ENCODE measurements around the gene TTC33.

The TTC33 gene

GRCh38 chr5:40503439-40503838 is 252.3 kb downstream of the TTC33 start:
- peak; percentile 16 for DNase-seq

- DNase-seq, result no peak
These were observed 253.0 kb downstream of the TTC33 start for GRCh38 chr5:40502736-40503135.

GRCh38 chr5:40501711-40502444 is 253.9 kb downstream of the TTC33 start:
- no peak for DNase-seq

- DNase-seq, result no peak
These were observed 256.1 kb downstream of the TTC33 start for GRCh38 chr5:40499518-40500273.

GRCh38 chr5:40499007-40499406 is 256.8 kb downstream of the TTC33 start:
- no peak for DNase-seq

- DNase-seq, result no peak
These were observed 258.2 kb downstream of the TTC33 start for GRCh38 chr5:40497573-40497972.

- no peak for DNase-seq
These were observed 260.5 kb downstream of the TTC33 start for GRCh38 chr5:40495237-40495635.

GRCh38 chr5:40494631-40495236 is 261.0 kb downstream of the TTC33 start:
- no peak for DNase-seq

- DNase-seq, result no peak
These were observed 263.7 kb downstream of the TTC33 start for GRCh38 chr5:40492056-40492455.

GRCh38 chr5:40491644-40492043 is 264.1 kb downstream of the TTC33 start:
- no peak for DNase-seq

- DNase-seq, result no peak
These were observed 265.2 kb downstream of the TTC33 start for GRCh38 chr5:40490464-40491111.

- no peak for DNase-seq
These were observed 266.3 kb downstream of the TTC33 start for GRCh38 chr5:40489421-40489820.

GRCh38 chr5:40486437-40487275 is 269.1 kb downstream of the TTC33 start:
- peak; percentile 34 for DNase-seq

GRCh38 chr5:40485021-40485998 is 270.5 kb downstream of the TTC33 start:
- DNase-seq, result no peak

- no peak for DNase-seq
These were observed 271.3 kb downstream of the TTC33 start for GRCh38 chr5:40484495-40484894.

GRCh38 chr5:40483316-40483715 is 272.4 kb downstream of the TTC33 start:
- no peak for DNase-seq

- DNase-seq, result no peak
These were observed 274.5 kb downstream of the TTC33 start for GRCh38 chr5:40481241-40481640.

GRCh38 chr5:40480392-40480791 is 275.4 kb downstream of the TTC33 start:
- DNase-seq, result peak; percentile 8

- no peak for DNase-seq
These were observed 275.8 kb downstream of the TTC33 start for GRCh38 chr5:40479939-40480338.

GRCh38 chr5:40478766-40479165 is 277.0 kb downstream of the TTC33 start:
- no peak for DNase-seq

GRCh38 chr5:40477856-40478546 is 277.8 kb downstream of the TTC33 start:
- DNase-seq, result no peak

Data from CD4-positive, alpha-beta T cell treated with Interleukin-6 for 4 hours (primary cell).